Fibroblast of pulmonary artery (primary cell): ENCODE data around the gene PRDM15.

ENCODE experiments used
- DNase-seq: peaks from one replicate; pipeline ENCODE4 v3.0.0-alpha.2; 2010; ENCODE audit warnings: low read depth
- H3K4me3 ChIP-seq: replicated peaks from 2 replicates; pipeline ENCODE4 v1.5.1; 2011; ENCODE audit warnings: low read depth, mild to moderate bottlenecking, control low read depth, low read length, moderate library complexity
- TF ChIP-seq, protein P1 (sequence below): IDR thresholded peaks from 2 replicates; pipeline ENCODE4 v1.5.1; 2011; ENCODE audit warnings: mild to moderate bottlenecking, control low read depth, low read length, inconsistent platforms; ENCODE audit errors: missing control alignments

The PRDM15 gene

DNA sequence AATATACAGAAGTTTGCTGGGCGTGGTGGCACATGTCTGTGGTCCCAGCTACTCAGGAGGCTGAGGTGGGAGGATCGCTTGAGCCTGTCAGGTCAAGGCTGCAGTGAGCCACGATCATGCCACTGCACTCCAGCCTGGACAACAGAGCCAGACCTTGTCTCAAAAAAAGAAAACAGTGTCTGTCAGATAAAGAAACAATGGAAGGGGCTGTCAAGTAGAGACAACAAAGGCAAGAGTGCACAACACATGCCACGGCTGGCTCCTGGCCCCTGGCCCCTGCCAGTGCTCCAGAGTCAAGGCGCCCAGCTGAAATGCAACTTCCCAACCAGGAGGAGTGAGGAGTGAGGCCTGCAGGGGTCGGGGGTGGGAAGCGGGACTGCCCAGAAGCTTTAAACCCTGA, 32.6 kb downstream of the PRDM15 start:
- TF ChIP-seq, protein P1, sequence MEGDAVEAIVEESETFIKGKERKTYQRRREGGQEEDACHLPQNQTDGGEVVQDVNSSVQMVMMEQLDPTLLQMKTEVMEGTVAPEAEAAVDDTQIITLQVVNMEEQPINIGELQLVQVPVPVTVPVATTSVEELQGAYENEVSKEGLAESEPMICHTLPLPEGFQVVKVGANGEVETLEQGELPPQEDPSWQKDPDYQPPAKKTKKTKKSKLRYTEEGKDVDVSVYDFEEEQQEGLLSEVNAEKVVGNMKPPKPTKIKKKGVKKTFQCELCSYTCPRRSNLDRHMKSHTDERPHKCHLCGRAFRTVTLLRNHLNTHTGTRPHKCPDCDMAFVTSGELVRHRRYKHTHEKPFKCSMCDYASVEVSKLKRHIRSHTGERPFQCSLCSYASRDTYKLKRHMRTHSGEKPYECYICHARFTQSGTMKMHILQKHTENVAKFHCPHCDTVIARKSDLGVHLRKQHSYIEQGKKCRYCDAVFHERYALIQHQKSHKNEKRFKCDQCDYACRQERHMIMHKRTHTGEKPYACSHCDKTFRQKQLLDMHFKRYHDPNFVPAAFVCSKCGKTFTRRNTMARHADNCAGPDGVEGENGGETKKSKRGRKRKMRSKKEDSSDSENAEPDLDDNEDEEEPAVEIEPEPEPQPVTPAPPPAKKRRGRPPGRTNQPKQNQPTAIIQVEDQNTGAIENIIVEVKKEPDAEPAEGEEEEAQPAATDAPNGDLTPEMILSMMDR: no peak
- no peak for DNase-seq
- no peak overlapping the region for H3K4me3 ChIP-seq

DNA sequence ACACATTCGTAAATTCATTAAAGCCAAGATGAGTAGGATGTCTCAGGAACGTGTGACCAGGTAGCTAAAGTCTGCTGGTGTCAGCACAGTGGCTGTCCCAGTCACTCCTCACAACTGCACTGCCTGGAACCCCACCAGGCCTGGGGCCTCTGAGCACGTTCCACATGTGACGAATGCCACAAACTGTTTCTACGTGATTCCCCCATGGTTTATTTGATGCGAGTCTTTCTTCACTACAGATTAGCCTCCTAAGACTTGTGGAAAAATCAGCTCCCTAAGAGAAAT, 33.2 kb downstream of the PRDM15 start:
- no peak overlapping the region for H3K4me3 ChIP-seq
- DNase-seq: no peak
- TF ChIP-seq, protein P1: no peak

DNA sequence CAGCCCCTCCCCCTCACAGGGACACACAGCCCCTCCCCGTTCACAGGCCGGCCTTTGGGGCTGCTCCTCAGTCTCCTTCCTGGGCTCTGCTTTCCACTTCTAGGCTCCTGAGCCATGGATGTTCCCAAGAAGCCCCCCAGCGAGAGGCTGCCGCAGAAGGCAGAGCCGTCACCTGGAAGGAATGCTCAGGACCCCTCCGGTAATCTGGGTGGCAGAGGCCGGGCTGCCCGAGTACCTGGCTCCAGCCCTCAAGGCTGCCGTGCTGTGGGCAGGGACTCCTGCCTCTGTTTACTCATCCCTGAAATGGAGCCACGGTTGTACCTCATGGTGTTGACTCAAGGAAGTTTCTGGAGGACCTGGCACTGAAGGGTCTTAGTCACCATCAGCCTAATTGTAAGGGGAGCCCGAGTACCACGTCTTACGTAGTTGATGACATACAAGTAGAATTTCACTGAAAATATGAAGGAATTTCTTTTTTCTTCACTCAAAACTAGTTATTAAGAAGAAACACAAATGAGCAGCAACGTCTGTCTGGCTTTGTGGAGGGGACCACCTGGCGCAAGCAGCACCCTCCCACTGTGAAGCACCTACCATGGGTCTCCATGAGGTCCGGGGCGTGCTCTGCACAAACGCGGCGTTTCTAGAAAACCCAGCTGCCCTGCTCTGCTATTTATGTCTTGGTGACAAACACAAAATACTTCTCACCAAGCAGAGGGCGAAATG, 33.7 kb downstream of the PRDM15 start:
- TF ChIP-seq, protein P1: no peak

DNA sequence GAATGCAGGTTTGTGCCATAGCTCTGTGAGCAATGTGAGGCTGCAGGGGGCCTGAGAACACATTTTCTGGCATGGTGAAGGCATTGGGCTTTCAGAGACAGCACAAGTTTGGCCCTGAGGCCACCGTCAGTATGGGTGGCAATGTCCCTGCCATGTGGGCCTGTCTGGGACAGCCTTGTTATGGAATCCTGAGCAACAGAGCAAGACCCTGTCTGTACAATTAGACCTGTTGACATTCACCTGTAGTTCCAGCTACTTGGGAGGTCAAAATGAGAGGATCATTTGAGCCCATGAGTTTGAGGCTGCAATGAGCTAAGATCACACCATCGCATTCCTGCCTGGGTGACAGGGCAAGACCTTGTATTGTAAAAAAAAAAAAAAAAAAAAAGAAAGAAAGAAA, 35.6 kb downstream of the PRDM15 start:
- DNase-seq: no peak
- TF ChIP-seq, protein P1: no peak
- no peak overlapping the region for H3K4me3 ChIP-seq

More for the DNA sequence above, 33.7 kb downstream of the PRDM15 start:
- H3K4me3 ChIP-seq: no peak overlapping the region
- no peak for DNase-seq

DNA sequence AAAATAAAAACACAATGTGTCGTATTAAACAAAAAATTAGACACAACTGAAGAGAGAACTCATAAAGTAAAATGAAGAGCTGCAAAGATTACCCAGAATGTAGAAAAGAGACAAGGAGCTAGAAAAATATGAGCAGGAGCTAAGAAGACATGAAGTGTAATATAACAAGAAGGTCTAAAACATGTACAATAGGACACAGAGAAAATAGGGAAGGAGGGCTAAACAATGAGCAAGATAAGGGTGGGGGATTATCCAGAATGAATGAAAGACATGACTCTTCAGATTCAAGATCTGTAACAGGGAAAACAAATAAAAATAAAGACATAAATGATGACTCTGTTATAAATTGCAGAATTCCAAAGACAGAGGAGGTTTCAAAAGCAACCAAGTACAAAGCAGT, 38.3 kb downstream of the PRDM15 start:
- DNase-seq: no peak
- TF ChIP-seq, protein P1: no peak
- no peak overlapping the region for H3K4me3 ChIP-seq

DNA sequence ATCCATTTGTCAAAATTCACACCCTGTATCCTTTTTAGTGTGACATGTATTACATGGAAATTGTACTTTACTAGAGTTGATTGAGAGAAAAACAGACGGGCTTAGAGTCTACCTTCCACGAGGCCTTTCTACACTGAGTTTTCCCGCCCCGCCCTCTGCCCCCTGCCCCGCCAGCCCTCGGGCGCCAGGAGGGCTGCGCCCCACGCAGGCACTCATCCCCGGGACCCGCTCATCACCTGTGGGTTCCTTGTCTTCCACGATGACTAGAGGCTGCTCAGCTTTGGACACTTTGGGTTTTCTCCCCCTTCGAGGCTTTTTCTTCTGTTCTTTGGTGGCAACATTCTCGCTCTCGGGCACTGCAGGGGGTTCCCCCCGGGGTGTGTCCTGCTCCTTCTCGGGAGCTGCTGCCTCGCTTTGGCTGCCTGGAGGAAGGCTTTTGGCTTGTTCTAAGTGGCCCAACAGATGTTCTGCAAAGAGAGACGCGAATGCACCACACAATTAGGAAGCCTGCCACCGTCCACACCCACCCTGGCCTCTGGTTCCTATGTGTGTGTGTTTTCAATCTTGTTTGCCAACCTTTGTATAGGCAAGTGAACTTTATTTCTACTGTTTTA, 39.6 kb downstream of the PRDM15 start:
- TF ChIP-seq, protein P1: no peak
- no peak for DNase-seq
- no peak overlapping the region for H3K4me3 ChIP-seq
